K562 (cell line): ENCODE results near the gene ATP13A5. TPM values are rescaled to one million over a fixed set of nuclear protein-coding genes. Genes with fewer than 3 reads are reported as not detected.

ENCODE experiments used
- ATAC-seq: fragments of 200-7000 bp; cut with Tn5 transposase; 3 replicates; pipeline ENCODE4 v1.9.1; 2020; ENCODE audit warnings: moderate library complexity
- BruUV-seq: library from RNA; stranded (reverse); fragments of 400-500 nt; replicated peaks from 2 replicates; lab custom pipeline; 2021; lab: Mats Ljungman, UMichigan
- CTCF ChIA-PET: fragments of 300-600 bp; formaldehyde crosslinking; extraction: SDS; loops from one replicate; lab custom pipeline; 2021; ENCODE audit warnings: low intra/inter-chr PET ratio; lab: Yijun Ruan, JAX
- POLR2A ChIA-PET: fragments of 300-600, 350-650 bp; sonication (Branson Sonifier 250); formaldehyde crosslinking; extraction: SDS; loops from one replicate; lab custom pipeline; 2021; ENCODE audit warnings: antibody characterized with exemption, inconsistent platforms; lab: Yijun Ruan, JAX
- DNase-seq, 4 experiments: peaks; one replicate each; pipeline versions ENCODE4 v3.0.0 to v3.0.0-alpha.2; 2011 to 2018; ENCODE audit warnings: low spot score in 3 of 4, mixed read lengths in 3 of 4; ENCODE audit errors: extremely low read depth in 1 of 4
- FAIRE-seq: peaks from 2 replicates; lab custom pipeline; 2011; peaks lifted over from hg19 to GRCh38; lab: Jason Lieb, UNC
- H2AFZ ChIP-seq: 2 replicates; pipeline ENCODE4 v1.6.0; 2011; ENCODE audit warnings: low read depth, low read length, control low read depth, inconsistent platforms
- H3K27ac ChIP-seq: fragments of 200-600 bp; 3 replicates; pipeline ENCODE4 v1.8.0; 2011; ENCODE audit warnings: low read depth, mild to moderate bottlenecking, control low read depth, inconsistent platforms, low read length, moderate library complexity, mixed read lengths; ENCODE audit errors: extremely low read depth
- H3K27me3 ChIP-seq, 2 experiments: fragments of 300-600 bp in 1 of 2; 2 replicates in 1 of 2; 3 replicates in 1 of 2; pipeline versions ENCODE4 v1.6.0 to v1.8.0; 2011; ENCODE audit warnings: inconsistent platforms in 2 of 2, low read length in 2 of 2, mild to moderate bottlenecking in 1 of 2, mixed read lengths in 1 of 2, moderate library complexity in 1 of 2; ENCODE audit not compliant: control insufficient read depth in 2 of 2, insufficient read depth in 2 of 2
- H3K36me3 ChIP-seq: fragments of 300-600 bp; 3 replicates; pipeline ENCODE4 v1.8.0; 2011; ENCODE audit warnings: mild to moderate bottlenecking, low read length, inconsistent platforms; ENCODE audit not compliant: control insufficient read depth, insufficient read depth
- H3K4me1 ChIP-seq, 2 experiments: fragments of 200-600 bp in 1 of 2; replicated peaks in 1 of 2; 2 replicates in 1 of 2; 3 replicates in 1 of 2; pipeline versions ENCODE4 v1.5.1 to v1.8.0; 2011; ENCODE audit warnings: inconsistent platforms in 2 of 2, low read length in 2 of 2, mild to moderate bottlenecking in 1 of 2, mixed read lengths in 1 of 2, moderate library complexity in 1 of 2; ENCODE audit not compliant: control insufficient read depth in 2 of 2, insufficient read depth in 2 of 2
- H3K4me2 ChIP-seq: 2 replicates; pipeline ENCODE4 v1.6.1; 2011; ENCODE audit warnings: low read length, control low read depth, inconsistent platforms, mixed read lengths; ENCODE audit not compliant: insufficient read depth
- H3K4me3 ChIP-seq: fragments of 200-600 bp; sonication (generic), shearing (Covaris generic); 2 replicates; pipeline ENCODE4 v1.5.1; 2016; ENCODE audit warnings: control low read depth, inconsistent platforms
- H3K79me2 ChIP-seq: fragments of 200-600 bp; 3 replicates; pipeline ENCODE4 v1.8.0; 2011; ENCODE audit warnings: low read length, inconsistent platforms; ENCODE audit not compliant: control insufficient read depth, insufficient read depth
- H3K9ac ChIP-seq, 2 experiments: 2 replicates each; pipeline versions ENCODE4 v1.6.0 to v1.6.1; 2011; ENCODE audit warnings: low read depth in 2 of 2, low read length in 2 of 2, control low read depth in 1 of 2, inconsistent platforms in 1 of 2, mild to moderate bottlenecking in 1 of 2, mixed read lengths in 1 of 2; ENCODE audit not compliant: insufficient read depth in 1 of 2
- H3K9me1 ChIP-seq: one replicate; pipeline ENCODE4 v1.6.0; 2011; ENCODE audit warnings: inconsistent platforms, mild to moderate bottlenecking, low read length, moderate library complexity; ENCODE audit not compliant: control insufficient read depth, insufficient read depth
- H3K9me3 ChIP-seq: replicated peaks from 2 replicates; pipeline ENCODE4 v1.5.1; 2011; ENCODE audit warnings: low read depth, low read length, inconsistent platforms; ENCODE audit not compliant: control insufficient read depth, insufficient read depth
- H4K20me1 ChIP-seq: replicated peaks from 2 replicates; pipeline ENCODE4 v1.6.1; 2011; ENCODE audit warnings: low read length, inconsistent platforms, mixed read lengths; ENCODE audit not compliant: control insufficient read depth, insufficient read depth
- CREB5 ChIP-seq: fragments of 250-450 bp; sonication (Bioruptor Pico); IDR thresholded peaks from 2 replicates; pipeline ENCODE4 v1.5.0; 2020; ENCODE audit warnings: mild to moderate bottlenecking
- WGBS: fragments of 100-300 bp; shearing (Covaris generic); methylation state at CpG from one replicate; pipeline ENCODE4 v1.1.6; 2016; ENCODE audit warnings: low coverage, mixed read lengths; ENCODE audit not compliant: insufficient coverage; ENCODE audit errors: missing lambda C conversion rate; 5-methylcytosine and 5-hydroxymethylcytosine counted together
- in situ Hi-C: fragments of 300-500 bp; cut with MboI; formaldehyde crosslinking; loops from 4 replicates; pipeline ENCODE4 v1.15.0; 2018; ENCODE audit warnings: inconsistent platforms, mixed read lengths
- intact Hi-C: fragments of 100-400 bp; cut with micrococcal nuclease; formaldehyde crosslinking; loops from 2 replicates; pipeline ENCODE4 v1.14.2; 2022
- polyA plus RNA-seq, 8 experiments: library from polyadenylated mRNA; depleted of rRNA in 4 of 8; stranded (reverse) in 5 of 8; unstranded in 3 of 8; fragments of >200 nt; fragmentation: Nextera tagmentation in 2 of 8; fragmentation: Illumina TruSeq in 1 of 8; extraction: Ambion mirVana in 2 of 8; extraction: Trizol in 1 of 8; gene quantifications; 2 replicates each; pipeline versions ENCODE4 v1.2.1 to v1.2.3, GENCODE V29; 2011 to 2014; ENCODE audit warnings: inconsistent platforms in 1 of 8, missing spikeins in 1 of 8
- total RNA-seq, 7 experiments: library from RNA; depleted of rRNA in 6 of 7; stranded (reverse); fragments of >200 nt in 6 of 7; fragmentation: Illumina TruSeq in 2 of 7; extraction: Trizol in 2 of 7; gene quantifications; 2 replicates each; pipeline versions ENCODE4 v1.2.1 to v1.2.3, GENCODE V29; 2011 to 2021; ENCODE audit warnings: low replicate concordance in 1 of 7
- TF ChIP-seq, protein P1 (sequence below): fragments of 450-650 bp; IDR thresholded peaks from 2 replicates; pipeline ENCODE4 v1.6.1; 2018; ENCODE audit not compliant: partially characterized antibody
- TF ChIP-seq, protein P2 (sequence below): fragments of 200-600 bp; sonication (generic); IDR thresholded peaks from one replicate; pipeline ENCODE4 v1.6.1; 2012; ENCODE audit warnings: mild to moderate bottlenecking, low read depth, low read length, inconsistent platforms

The ATP13A5 gene
- total and polyA plus RNA-seq, 9 of the 15 experiments (the other 6 are each of a cell fraction or from before 2014, with no cell fraction given): not detected

DNA sequence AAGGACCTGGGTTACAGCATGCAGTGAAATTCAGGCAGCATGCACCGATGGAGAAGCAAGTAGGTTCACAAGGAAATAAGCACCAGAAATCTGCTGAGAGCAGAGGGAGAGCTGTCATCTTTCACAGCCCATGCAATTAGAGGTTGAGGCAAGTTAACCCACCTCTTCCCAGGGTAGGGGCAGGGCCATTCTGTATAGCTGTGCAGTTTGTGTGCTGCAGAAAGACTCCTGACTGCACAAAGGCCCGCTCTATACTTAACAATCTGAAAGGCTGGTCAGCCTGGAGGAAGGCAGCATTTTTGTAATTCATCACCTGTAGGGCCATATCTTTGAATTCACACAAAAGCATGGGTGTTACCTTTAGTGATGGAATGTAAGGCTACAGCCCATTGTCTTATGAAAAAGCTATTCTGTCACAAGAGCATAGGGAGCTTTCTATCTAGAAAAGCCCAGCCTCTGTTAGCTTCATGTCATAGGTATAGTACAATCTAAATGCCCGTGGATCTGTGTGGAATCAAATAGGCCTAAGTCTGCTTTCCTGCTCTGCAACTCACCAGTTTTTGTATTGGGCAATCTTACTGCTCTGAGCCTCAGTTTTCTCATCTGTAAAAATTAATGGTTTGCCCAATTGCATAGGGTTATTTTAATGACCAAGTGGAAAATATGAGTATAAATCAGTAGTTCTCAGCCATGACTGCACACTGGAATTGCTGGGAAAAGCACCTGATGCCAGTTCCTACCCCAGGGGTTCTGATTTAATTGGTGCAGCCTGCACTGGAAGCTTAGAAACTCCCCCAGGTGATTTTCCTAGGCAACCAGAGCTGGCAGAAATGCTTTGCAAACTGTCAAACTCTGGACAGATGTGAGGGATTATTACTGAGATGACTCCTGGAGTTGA lies 65.2 kb downstream of the ATP13A5 start:
- BruUV-seq: no TSS peak
- TF ChIP-seq, protein P1, sequence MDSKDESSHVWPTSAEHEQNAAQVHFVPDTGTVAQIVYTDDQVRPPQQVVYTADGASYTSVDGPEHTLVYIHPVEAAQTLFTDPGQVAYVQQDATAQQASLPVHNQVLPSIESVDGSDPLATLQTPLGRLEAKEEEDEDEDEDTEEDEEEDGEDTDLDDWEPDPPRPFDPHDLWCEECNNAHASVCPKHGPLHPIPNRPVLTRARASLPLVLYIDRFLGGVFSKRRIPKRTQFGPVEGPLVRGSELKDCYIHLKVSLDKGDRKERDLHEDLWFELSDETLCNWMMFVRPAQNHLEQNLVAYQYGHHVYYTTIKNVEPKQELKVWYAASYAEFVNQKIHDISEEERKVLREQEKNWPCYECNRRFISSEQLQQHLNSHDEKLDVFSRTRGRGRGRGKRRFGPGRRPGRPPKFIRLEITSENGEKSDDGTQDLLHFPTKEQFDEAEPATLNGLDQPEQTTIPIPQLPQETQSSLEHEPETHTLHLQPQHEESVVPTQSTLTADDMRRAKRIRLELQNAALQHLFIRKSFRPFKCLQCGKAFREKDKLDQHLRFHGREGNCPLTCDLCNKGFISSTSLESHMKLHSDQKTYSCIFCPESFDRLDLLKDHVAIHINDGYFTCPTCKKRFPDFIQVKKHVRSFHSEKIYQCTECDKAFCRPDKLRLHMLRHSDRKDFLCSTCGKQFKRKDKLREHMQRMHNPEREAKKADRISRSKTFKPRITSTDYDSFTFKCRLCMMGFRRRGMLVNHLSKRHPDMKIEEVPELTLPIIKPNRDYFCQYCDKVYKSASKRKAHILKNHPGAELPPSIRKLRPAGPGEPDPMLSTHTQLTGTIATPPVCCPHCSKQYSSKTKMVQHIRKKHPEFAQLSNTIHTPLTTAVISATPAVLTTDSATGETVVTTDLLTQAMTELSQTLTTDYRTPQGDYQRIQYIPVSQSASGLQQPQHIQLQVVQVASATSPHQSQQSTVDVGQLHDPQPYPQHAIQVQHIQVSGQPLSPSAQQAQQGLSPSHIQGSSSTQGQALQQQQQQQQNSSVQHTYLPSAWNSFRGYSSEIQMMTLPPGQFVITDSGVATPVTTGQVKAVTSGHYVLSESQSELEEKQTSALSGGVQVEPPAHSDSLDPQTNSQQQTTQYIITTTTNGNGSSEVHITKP: no peak
- TF ChIP-seq CREB5 (CRISPR knock-in tag): no peak
- TF ChIP-seq, protein P2, sequence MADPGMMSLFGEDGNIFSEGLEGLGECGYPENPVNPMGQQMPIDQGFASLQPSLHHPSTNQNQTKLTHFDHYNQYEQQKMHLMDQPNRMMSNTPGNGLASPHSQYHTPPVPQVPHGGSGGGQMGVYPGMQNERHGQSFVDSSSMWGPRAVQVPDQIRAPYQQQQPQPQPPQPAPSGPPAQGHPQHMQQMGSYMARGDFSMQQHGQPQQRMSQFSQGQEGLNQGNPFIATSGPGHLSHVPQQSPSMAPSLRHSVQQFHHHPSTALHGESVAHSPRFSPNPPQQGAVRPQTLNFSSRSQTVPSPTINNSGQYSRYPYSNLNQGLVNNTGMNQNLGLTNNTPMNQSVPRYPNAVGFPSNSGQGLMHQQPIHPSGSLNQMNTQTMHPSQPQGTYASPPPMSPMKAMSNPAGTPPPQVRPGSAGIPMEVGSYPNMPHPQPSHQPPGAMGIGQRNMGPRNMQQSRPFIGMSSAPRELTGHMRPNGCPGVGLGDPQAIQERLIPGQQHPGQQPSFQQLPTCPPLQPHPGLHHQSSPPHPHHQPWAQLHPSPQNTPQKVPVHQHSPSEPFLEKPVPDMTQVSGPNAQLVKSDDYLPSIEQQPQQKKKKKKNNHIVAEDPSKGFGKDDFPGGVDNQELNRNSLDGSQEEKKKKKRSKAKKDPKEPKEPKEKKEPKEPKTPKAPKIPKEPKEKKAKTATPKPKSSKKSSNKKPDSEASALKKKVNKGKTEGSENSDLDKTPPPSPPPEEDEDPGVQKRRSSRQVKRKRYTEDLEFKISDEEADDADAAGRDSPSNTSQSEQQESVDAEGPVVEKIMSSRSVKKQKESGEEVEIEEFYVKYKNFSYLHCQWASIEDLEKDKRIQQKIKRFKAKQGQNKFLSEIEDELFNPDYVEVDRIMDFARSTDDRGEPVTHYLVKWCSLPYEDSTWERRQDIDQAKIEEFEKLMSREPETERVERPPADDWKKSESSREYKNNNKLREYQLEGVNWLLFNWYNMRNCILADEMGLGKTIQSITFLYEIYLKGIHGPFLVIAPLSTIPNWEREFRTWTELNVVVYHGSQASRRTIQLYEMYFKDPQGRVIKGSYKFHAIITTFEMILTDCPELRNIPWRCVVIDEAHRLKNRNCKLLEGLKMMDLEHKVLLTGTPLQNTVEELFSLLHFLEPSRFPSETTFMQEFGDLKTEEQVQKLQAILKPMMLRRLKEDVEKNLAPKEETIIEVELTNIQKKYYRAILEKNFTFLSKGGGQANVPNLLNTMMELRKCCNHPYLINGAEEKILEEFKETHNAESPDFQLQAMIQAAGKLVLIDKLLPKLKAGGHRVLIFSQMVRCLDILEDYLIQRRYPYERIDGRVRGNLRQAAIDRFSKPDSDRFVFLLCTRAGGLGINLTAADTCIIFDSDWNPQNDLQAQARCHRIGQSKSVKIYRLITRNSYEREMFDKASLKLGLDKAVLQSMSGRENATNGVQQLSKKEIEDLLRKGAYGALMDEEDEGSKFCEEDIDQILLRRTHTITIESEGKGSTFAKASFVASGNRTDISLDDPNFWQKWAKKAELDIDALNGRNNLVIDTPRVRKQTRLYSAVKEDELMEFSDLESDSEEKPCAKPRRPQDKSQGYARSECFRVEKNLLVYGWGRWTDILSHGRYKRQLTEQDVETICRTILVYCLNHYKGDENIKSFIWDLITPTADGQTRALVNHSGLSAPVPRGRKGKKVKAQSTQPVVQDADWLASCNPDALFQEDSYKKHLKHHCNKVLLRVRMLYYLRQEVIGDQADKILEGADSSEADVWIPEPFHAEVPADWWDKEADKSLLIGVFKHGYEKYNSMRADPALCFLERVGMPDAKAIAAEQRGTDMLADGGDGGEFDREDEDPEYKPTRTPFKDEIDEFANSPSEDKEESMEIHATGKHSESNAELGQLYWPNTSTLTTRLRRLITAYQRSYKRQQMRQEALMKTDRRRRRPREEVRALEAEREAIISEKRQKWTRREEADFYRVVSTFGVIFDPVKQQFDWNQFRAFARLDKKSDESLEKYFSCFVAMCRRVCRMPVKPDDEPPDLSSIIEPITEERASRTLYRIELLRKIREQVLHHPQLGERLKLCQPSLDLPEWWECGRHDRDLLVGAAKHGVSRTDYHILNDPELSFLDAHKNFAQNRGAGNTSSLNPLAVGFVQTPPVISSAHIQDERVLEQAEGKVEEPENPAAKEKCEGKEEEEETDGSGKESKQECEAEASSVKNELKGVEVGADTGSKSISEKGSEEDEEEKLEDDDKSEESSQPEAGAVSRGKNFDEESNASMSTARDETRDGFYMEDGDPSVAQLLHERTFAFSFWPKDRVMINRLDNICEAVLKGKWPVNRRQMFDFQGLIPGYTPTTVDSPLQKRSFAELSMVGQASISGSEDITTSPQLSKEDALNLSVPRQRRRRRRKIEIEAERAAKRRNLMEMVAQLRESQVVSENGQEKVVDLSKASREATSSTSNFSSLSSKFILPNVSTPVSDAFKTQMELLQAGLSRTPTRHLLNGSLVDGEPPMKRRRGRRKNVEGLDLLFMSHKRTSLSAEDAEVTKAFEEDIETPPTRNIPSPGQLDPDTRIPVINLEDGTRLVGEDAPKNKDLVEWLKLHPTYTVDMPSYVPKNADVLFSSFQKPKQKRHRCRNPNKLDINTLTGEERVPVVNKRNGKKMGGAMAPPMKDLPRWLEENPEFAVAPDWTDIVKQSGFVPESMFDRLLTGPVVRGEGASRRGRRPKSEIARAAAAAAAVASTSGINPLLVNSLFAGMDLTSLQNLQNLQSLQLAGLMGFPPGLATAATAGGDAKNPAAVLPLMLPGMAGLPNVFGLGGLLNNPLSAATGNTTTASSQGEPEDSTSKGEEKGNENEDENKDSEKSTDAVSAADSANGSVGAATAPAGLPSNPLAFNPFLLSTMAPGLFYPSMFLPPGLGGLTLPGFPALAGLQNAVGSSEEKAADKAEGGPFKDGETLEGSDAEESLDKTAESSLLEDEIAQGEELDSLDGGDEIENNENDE: no peak

More for the DNA sequence above, 65.2 kb downstream of the ATP13A5 start:
- Histone ChIP-seq H3K9me3 (no peaks in the 10 kb centered on the region), H3K36me3 (no peaks in the 10 kb centered on the region), H3K79me2 (no peaks in the 10 kb centered on the region), H3K27ac (no peak overlapping the region), H3K4me1 (no peaks in the 10 kb centered on the region), H3K4me3 (no peak overlapping the region), H3K9ac (no peak overlapping the region), H3K9me1 (no peaks in the 10 kb centered on the region), H3K4me2 (no peak overlapping the region), H3K27me3 (no peaks in the 10 kb centered on the region), H2AFZ (no peak overlapping the region), H4K20me1 (no peaks in the 10 kb centered on the region)
- in situ Hi-C loops: no loop called here
- FAIRE-seq: no peak
- DNase-seq: no peak
- POLR2A ChIA-PET: interaction anchor here (0.6 kb wide), 1 partner anchor 9 kb away, joined by 3 read pairs; no protein-coding TSS in a partner anchor
- intact Hi-C loops: no loop called here
- WGBS: 0% methylated on average over 3 of the region's 3 CpGs
- CTCF ChIA-PET: no interaction called here
- ATAC-seq: no peak
